Astrocyte of the spinal cord (primary cell): ENCODE data around the gene RNF4.
"Not testable (repeated sequence)": the region's sequence is repeated elsewhere in the genome, so short reads cannot be mapped to it uniquely, and the experiment has no call there.

Experiments used
- DNase-seq: peaks from one replicate; pipeline ENCODE4 v3.0.0; 2011; ENCODE audit warnings: low read depth, low spot score
- H3K4me3 ChIP-seq: 2 replicates; pipeline ENCODE4 v1.5.1; 2011; ENCODE audit warnings: low read depth, mild to moderate bottlenecking, low read length, moderate library complexity
- in situ Hi-C: cut with HindIII; loops from 2 replicates; pipeline ENCODE4 v1.10.0; 2017; ENCODE audit warnings: low sequenced_read_pairs
- TF ChIP-seq, protein P1 (sequence below): IDR thresholded peaks from 2 replicates; pipeline ENCODE4 v1.5.1; 2012; ENCODE audit warnings: low read depth, mild to moderate bottlenecking, low read length, inconsistent platforms

The RNF4 gene

DNA sequence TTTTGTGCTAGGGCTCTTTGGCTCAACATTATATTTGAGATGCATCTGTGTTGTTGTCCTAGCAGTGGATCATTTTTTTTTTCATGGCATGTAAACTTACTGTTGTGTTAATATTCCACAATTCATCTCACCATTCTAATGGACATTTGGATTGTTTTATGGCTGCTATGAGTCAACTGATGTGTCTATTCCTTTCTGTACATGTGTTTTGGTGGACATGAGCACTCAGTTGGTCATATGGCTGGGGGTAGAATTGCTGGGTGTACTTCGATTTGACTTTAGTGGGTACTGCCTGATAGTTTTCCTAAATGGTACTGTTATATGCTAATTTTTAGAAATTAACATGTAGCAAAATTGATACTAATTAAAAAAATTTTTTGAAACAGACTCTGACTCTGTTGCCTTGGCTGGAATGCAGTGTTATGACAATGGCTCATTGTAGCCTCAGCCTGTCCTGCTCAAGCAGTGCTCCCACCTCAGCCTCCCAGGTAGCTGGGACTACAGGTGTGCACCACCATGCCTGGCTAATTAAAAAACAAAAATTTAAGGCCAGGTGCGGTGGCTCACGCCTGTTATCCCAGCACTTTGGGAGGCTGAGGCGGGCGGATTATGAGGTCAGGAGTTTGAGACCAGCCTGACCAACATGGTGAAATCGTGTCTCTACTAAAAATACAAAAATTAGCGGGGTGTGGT is 76.6 kb downstream of the RNF4 start:
- no peak for DNase-seq
- no peak overlapping the region for H3K4me3 ChIP-seq
- TF ChIP-seq, protein P1, sequence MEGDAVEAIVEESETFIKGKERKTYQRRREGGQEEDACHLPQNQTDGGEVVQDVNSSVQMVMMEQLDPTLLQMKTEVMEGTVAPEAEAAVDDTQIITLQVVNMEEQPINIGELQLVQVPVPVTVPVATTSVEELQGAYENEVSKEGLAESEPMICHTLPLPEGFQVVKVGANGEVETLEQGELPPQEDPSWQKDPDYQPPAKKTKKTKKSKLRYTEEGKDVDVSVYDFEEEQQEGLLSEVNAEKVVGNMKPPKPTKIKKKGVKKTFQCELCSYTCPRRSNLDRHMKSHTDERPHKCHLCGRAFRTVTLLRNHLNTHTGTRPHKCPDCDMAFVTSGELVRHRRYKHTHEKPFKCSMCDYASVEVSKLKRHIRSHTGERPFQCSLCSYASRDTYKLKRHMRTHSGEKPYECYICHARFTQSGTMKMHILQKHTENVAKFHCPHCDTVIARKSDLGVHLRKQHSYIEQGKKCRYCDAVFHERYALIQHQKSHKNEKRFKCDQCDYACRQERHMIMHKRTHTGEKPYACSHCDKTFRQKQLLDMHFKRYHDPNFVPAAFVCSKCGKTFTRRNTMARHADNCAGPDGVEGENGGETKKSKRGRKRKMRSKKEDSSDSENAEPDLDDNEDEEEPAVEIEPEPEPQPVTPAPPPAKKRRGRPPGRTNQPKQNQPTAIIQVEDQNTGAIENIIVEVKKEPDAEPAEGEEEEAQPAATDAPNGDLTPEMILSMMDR: no peak
- in situ Hi-C loops: no loop called here

DNA sequence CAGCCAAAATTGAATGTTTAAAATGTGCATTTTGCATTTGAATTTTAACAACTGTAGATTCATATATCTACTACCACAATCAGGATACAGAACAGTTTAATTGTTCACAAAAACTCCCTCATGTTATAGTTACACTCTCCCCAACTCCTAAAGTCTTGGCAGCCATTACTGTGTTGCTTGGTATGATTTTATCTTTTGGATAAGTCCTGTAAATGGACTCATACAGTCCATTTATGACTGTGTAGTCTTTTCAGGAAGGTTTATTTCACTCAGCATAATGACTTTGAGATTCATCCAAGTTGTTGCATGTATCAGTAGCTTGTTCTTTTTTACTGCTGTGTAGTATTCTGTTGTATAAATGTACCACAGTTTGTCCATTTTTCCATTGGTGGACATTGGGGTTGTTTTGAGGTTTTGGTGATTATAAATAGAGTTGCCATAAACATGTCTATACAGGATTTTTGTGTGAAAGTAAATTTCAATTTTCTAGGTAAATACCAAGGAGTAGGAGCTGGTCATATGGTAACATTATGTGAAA is 77.4 kb downstream of the RNF4 start:
- H3K4me3 ChIP-seq: no peak overlapping the region
- in situ Hi-C loops: no loop called here
- TF ChIP-seq, protein P1: no peak
- DNase-seq: no peak

DNA sequence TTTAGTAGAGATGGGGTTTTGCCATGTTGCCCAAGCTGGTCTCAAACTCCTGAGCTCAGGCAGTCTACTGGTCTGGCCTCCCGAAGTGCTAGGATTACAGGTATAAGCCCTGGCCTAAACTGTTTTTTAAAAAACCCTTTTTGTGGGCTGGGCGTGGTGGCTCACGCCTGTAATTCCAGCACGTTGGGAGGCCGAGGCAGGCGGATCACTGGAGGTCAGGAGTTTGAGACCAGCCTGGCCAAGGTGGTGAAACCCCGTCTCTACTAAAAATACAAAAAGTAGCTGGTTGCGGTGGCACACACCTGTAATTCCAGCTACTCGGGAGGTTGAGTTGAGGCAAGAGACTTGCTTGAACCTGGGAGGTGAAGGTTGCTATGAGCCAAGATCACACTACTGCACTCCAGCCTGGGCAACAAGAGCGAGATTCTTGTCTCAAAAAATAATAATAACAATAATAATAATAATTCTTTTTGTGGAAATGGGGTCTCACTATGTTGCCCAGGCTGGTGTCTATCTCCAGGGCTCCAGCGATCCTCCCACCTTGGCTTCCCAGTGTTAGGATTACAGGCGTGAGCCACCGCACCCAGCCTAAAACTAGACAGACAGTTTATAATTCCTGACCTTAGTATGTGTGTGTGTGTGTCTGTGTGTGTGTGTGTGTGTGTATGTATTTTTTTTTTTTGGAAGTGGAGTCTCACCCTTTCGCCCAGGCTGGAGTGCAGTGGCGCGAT is 78.2 kb downstream of the RNF4 start:
- DNase-seq, H3K4me3 ChIP-seq, in situ Hi-C loops: not testable (repeated sequence)

DNA sequence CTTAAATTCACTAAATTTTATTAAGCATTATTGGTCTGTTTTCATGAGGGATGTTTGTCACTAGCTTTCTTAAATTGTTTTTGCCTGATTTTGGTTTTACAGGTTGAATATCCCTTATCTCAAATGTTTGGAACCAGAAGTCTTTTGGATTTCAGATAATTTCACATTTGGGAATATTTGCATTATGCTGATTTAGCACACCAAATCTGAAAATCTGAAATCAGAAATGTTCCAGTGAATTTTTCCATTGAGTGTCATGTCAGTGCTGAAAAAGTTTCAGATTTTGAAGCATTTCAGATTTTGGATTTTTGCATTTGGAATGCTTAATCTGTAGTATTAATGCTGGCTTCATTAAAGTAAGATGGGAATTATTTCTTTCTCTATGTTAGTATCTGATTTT is 82.2 kb downstream of the RNF4 start:
- in situ Hi-C loops: no loop called here
- H3K4me3 ChIP-seq: no peak overlapping the region
- TF ChIP-seq, protein P1: no peak
- DNase-seq: no peak

DNA sequence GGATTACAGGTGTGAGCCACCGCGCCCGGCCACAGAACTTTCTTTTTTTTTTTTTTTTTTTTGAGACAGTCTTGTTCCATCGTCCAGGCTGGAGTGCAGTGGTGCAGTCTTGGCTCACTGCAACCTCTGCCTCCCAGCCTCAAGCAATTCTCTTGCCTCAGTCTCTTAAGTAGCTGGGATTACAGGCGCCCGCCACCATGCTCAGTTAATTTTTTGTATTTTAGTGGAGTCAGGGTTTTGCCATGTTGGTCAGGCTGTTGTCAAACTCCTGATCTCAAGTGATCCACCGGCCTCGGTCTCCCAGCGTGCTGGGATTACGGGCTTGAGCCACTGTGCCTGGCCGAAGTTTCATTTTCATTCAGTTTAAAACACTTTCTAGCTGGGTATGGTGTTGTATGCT is 83.9 kb downstream of the RNF4 start:
- in situ Hi-C loops: no loop called here

DNA sequence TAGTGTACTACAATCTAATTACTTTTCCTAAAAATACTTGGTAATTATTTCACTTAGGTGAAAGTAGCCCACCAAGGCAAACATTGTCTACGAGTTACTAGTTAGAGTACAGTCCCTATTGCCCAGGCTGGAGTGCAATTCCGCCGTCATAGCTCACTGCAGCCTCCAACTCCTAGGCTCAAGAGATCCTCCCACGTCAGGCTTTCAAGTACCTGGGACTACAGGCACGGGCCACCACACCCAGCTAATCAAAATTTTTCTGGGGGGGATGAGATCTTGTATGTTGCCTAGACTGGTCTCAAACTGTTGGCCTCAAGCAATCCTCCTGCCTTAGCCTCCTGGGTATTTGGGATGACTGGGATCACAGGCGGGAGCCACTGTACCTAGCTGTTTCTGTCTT is 89.4 kb downstream of the RNF4 start:
- DNase-seq: no peak
- H3K4me3 ChIP-seq: no peak overlapping the region
- in situ Hi-C loops: no loop called here
- TF ChIP-seq, protein P1: no peak

More for the DNA sequence above, 83.9 kb downstream of the RNF4 start:
- no peak for DNase-seq
- TF ChIP-seq, protein P1: no peak
- H3K4me3 ChIP-seq: no peak overlapping the region

DNA sequence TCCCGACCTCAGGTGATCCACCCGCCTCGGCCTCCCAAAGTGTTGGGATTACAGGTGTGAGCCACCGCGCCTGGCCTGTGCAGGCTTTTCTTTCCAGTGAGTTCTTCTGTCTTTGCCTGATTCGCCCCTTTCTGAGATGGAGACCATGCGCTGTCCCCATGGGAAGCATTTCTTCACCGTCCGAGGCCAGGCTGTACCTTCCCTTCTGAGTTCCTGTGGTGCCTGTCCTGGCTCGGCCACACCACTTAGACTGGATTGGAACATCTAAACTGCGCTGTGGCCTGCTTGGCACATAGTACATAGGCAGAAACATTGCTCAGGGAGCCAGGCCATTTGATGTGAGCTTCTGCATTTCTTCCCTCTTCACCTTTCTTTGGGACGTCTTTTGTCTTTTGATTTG is 91.3 kb downstream of the RNF4 start:
- DNase-seq: no peak
- in situ Hi-C loops: no loop called here
- TF ChIP-seq, protein P1: no peak
- no peak overlapping the region for H3K4me3 ChIP-seq
